OCI-LY3 (cell line): ENCODE data around the gene S100A13.
A peak's percentile ranks its signal among the peaks of the same experiment; 100 is the strongest.

Experiments used
- H2AFZ ChIP-seq: fragments of 200-600, 300-600 bp; shearing (Covaris generic); 2 replicates; pipeline ENCODE4 v1.6.0; 2014; ENCODE audit warnings: antibody characterized with exemption, low read depth, low read length
- H3K27ac ChIP-seq: fragments of 200-600, 300-600 bp; sonication (generic); 2 replicates; pipeline ENCODE4 v1.5.1; 2014; ENCODE audit warnings: mild to moderate bottlenecking, low read length, moderate library complexity, mixed read lengths
- H3K27me3 ChIP-seq: fragments of 200-600, 300-600 bp; sonication (generic); 2 replicates; pipeline ENCODE4 v1.6.1; 2014; ENCODE audit warnings: low read depth, low read length, mixed read lengths
- H3K36me3 ChIP-seq: fragments of 200-600, 300-600 bp; sonication (generic); replicated peaks from 2 replicates; pipeline ENCODE3; 2014; ENCODE audit warnings: low read depth, low read length, mixed read lengths
- H3K4me1 ChIP-seq: fragments of 300-600, 200-600 bp; sonication (generic); 2 replicates; pipeline ENCODE4 v1.6.1; 2014; ENCODE audit warnings: low read length, mixed read lengths
- H3K4me2 ChIP-seq: fragments of 200-600, 300-600 bp; sonication (generic); 2 replicates; pipeline ENCODE4 v1.6.1; 2014; ENCODE audit warnings: low read length, mixed read lengths
- H3K4me3 ChIP-seq: fragments of 300-600, 200-600 bp; sonication (generic); 2 replicates; pipeline ENCODE4 v1.5.1; 2014; ENCODE audit warnings: antibody characterized with exemption, mild to moderate bottlenecking, low read length, moderate library complexity
- H3K79me2 ChIP-seq: fragments of 300-600, 200-600 bp; shearing (Covaris generic); 2 replicates; pipeline ENCODE4 v1.6.1; 2014; ENCODE audit warnings: mild to moderate bottlenecking, low read length, mixed read lengths
- H3K9ac ChIP-seq: fragments of 300-600, 200-600 bp; shearing (Covaris generic); 2 replicates; pipeline ENCODE4 v1.6.0; 2014; ENCODE audit warnings: mild to moderate bottlenecking, low read length, moderate library complexity
- H3K9me3 ChIP-seq: fragments of 200-600, 300-600 bp; shearing (Covaris generic); 2 replicates; pipeline ENCODE4 v1.6.1; 2014; ENCODE audit warnings: low read length, mixed read lengths; ENCODE audit not compliant: insufficient read depth
- H4K20me1 ChIP-seq: fragments of 200-600, 300-600 bp; sonication (generic); 2 replicates; pipeline ENCODE4 v1.6.1; 2016; ENCODE audit warnings: low read length, mixed read lengths; ENCODE audit not compliant: insufficient read depth
- EZH2phosphoT487 ChIP-seq: fragments of 200-600 bp; shearing (Covaris generic); IDR thresholded peaks from 2 replicates; pipeline ENCODE4 v1.6.1; 2018; ENCODE audit warnings: antibody characterized with exemption, mixed run types, low read depth
- TF ChIP-seq, protein P1 (sequence below): fragments of 200-600, 300-600 bp; sonication (generic); IDR thresholded peaks from 2 replicates; pipeline ENCODE4 v1.5.1; 2014; ENCODE audit warnings: antibody characterized with exemption, low read length, low read depth

The S100A13 gene

GRCh38 chr1:153652805-153653500 lies 25.6 kb upstream of the S100A13 start:
- Histone ChIP-seq H3K27ac (no peak overlapping the region), H4K20me1 (no peaks in the 10 kb centered on the region), H3K4me2 (peak overlapping the region; percentile 1; the same call in 1 of the 2 replicates), H3K4me3 (no peak overlapping the region), H2AFZ (peak overlapping the region; percentile 61), H3K27me3 (no peaks in the 10 kb centered on the region), H3K4me1 (peaks cover 8% of the 10 kb centered on the region; the same call in 1 of the 2 replicates), H3K36me3 (peaks cover 2% of the 10 kb centered on the region), H3K9me3 (no peaks in the 10 kb centered on the region), H3K79me2 (no peaks in the 10 kb centered on the region), H3K9ac (no peak overlapping the region)
- TF ChIP-seq, protein P1, sequence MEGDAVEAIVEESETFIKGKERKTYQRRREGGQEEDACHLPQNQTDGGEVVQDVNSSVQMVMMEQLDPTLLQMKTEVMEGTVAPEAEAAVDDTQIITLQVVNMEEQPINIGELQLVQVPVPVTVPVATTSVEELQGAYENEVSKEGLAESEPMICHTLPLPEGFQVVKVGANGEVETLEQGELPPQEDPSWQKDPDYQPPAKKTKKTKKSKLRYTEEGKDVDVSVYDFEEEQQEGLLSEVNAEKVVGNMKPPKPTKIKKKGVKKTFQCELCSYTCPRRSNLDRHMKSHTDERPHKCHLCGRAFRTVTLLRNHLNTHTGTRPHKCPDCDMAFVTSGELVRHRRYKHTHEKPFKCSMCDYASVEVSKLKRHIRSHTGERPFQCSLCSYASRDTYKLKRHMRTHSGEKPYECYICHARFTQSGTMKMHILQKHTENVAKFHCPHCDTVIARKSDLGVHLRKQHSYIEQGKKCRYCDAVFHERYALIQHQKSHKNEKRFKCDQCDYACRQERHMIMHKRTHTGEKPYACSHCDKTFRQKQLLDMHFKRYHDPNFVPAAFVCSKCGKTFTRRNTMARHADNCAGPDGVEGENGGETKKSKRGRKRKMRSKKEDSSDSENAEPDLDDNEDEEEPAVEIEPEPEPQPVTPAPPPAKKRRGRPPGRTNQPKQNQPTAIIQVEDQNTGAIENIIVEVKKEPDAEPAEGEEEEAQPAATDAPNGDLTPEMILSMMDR: no peak
- no peak for TF ChIP-seq EZH2phosphoT487

GRCh38 chr1:153651771-153652170 lies 24.5 kb upstream of the S100A13 start:
- Histone ChIP-seq H3K36me3 (peaks cover 11% of the 10 kb centered on the region), H3K27me3 (no peaks in the 10 kb centered on the region), H3K9ac (no peak overlapping the region), H3K4me1 (peaks cover 5% of the 10 kb centered on the region; the same call in 1 of the 2 replicates), H3K4me3 (no peak overlapping the region), H2AFZ (no peak overlapping the region), H3K9me3 (no peaks in the 10 kb centered on the region), H4K20me1 (no peaks in the 10 kb centered on the region), H3K4me2 (no peak overlapping the region), H3K79me2 (no peaks in the 10 kb centered on the region), H3K27ac (no peak overlapping the region)
- TF ChIP-seq, protein P1: no peak
- no peak for TF ChIP-seq EZH2phosphoT487

DNA sequence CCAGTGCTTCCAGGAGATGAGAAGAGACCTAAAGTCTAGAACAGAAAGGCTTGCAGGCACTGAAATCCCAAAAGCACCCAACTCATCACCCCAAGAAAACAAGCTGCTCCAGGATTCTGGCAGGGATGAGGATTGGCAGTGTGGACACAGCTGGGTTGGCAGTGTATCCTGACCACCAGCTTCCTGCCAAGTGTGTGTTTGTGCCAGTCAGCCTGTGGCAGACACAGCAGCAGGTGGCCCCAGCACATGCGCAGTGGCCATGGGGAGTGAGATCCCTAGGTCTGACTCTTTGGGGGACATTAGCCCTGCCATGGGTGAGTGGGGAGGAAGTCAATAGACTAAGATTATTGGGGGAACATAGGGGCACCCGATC lies 22.5 kb upstream of the S100A13 start:
- Histone ChIP-seq H3K4me1 (peaks cover 5% of the 10 kb centered on the region; the same call in 1 of the 2 replicates), H2AFZ (no peak overlapping the region), H3K4me2 (no peak overlapping the region), H3K4me3 (no peak overlapping the region), H3K9me3 (no peaks in the 10 kb centered on the region), H3K79me2 (no peaks in the 10 kb centered on the region), H3K9ac (no peak overlapping the region), H3K27me3 (no peaks in the 10 kb centered on the region), H4K20me1 (no peaks in the 10 kb centered on the region), H3K36me3 (peaks cover 29% of the 10 kb centered on the region), H3K27ac (no peak overlapping the region)
- no peak for TF ChIP-seq EZH2phosphoT487
- TF ChIP-seq, protein P1: no peak

- H3K4me3 ChIP-seq: no peak overlapping the region
- H3K4me1 ChIP-seq: peaks cover 5% of the 10 kb centered on the region; the same call in 1 of the 2 replicates
- H3K36me3 ChIP-seq: peaks cover 34% of the 10 kb centered on the region
- H3K9ac ChIP-seq: no peak overlapping the region
- no peaks in the 10 kb centered on the region for H3K79me2 ChIP-seq
- no peaks in the 10 kb centered on the region for H4K20me1 ChIP-seq
- no peak overlapping the region for H3K4me2 ChIP-seq
- no peaks in the 10 kb centered on the region for H3K27me3 ChIP-seq
- TF ChIP-seq, protein P1: no peak
- TF ChIP-seq EZH2phosphoT487: no peak
- no peaks in the 10 kb centered on the region for H3K9me3 ChIP-seq
- no peak overlapping the region for H2AFZ ChIP-seq
- H3K27ac ChIP-seq: no peak overlapping the region
Observed at GRCh38 chr1:153649137-153649862, 22.0 kb upstream of the S100A13 start.
